GM12874 (cell line): ENCODE measurements around the gene PHLDB3.
A peak's percentile ranks its signal among the peaks of the same experiment; 100 is the strongest.

Source experiments
- CTCF ChIP-seq: IDR thresholded peaks from 2 replicates; pipeline ENCODE4 v1.5.1; 2011; ENCODE audit warnings: low read depth, mild to moderate bottlenecking, control low read depth, low read length, moderate library complexity; ENCODE audit not compliant: insufficient read depth

PHLDB3 gene

GRCh38 chr19:43545981-43546380, 41.4 kb upstream of the PHLDB3 start:
- TF ChIP-seq CTCF: no peak

- TF ChIP-seq CTCF: no peak
Measured at GRCh38 chr19:43545276-43545675, 40.7 kb upstream of the PHLDB3 start.

GRCh38 chr19:43544077-43544476, 39.5 kb upstream of the PHLDB3 start:
- TF ChIP-seq CTCF: no peak

- TF ChIP-seq CTCF: no peak
Measured at GRCh38 chr19:43541920-43542650, 37.5 kb upstream of the PHLDB3 start.

DNA sequence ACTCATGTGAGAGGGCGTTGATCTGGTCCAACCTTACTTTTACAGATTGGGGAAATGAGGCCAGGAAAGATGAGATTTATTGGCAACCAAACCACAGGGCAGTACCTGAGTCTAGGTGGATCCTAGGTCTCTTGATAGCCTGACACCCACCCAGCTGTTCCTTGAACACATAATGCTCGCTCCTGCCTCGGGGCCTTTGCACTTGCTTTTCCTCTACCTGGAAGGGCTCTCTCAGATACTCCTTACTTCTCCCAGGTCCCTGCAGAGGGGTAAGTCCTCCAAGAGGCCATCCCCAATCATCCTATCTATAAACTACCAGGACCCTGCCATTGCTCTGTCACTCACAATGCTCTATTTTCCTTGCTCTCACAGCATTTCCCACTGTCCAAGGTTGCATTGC, 35.8 kb upstream of the PHLDB3 start:
- TF ChIP-seq CTCF: no peak

DNA sequence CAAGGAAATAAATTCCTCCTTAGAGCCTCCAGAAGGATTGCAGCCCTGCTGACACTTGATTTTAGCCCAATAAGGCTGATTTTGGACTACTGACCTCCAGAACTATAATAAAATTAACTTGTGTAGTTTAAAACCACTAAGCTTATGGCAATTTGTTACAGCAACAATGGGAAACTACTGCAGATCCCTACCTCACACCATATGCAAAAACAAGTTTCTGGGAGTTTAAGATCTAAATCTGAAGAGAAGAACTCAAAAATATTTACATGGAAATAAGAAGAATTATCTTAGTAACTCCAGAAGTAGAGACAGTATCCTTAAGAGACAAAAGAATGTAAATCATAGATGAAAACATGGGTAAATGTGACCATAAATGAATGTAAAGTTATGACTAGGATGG, 34.4 kb upstream of the PHLDB3 start:
- no peak for TF ChIP-seq CTCF

DNA sequence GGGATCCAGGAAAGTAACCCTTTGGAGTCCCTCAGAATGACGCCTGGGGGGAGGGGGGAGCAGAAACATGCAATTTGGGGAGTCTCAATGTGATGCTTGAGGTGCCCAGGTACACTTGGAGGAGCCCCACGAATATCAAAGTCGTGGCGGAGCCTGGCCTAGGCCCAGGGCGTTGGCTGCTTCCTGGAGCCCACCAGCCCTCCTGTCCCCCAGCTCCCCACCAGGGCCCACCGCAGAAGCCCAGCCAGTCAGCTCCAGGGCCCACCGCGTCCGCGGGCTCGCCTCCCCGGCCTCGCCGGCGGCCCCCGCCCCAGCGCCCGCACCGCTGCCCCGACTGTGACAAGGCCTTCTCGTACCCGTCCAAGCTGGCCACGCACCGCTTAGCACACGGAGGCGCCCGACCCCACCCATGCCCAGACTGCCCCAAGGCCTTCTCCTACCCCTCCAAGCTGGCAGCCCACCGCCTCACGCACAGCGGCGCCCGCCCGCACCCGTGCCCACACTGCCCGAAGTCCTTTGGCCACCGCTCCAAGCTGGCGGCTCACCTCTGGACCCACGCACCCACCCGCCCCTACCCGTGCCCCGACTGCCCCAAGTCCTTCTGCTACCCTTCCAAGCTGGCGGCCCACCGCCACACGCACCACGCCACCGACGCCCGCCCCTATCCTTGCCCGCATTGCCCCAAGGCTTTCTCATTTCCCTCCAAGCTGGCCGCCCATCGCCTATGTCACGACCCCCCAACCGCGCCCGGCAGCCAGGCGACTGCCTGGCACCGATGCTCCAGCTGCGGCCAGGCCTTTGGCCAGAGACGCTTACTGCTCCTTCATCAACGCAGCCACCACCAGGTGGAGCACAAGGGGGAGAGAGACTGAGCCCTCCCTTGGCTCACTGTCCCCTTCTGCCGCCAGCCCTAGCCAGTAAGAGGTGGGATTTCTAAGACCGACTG, 30.5 kb upstream of the PHLDB3 start:
- TF ChIP-seq CTCF: peak; percentile 59
